ENCODE results near the gene NTM.

Gene NTM

GRCh38 chr11:132285631-132286030, 915.2 kb downstream of the NTM start:
- Histone ChIP-seq H3K9me3 (ENCODE audit: control insufficient read depth, low read length) (no peaks in the 10 kb centered on the region), H3K27me3 (replicated peaks; ENCODE audit: control insufficient read depth, insufficient read depth, low read length, poor library complexity, severe bottlenecking) (no peaks in the 10 kb centered on the region), H3K27ac (ENCODE audit: insufficient read depth, low read length, poor library complexity, severe bottlenecking) (no peak overlapping the region), H3K4me1 (ENCODE audit: control insufficient read depth, insufficient read depth, low read length, poor library complexity, severe bottlenecking) (no peaks in the 10 kb centered on the region), H3K36me3 (ENCODE audit: control insufficient read depth, insufficient read depth, low read length) (no peaks in the 10 kb centered on the region), H3K4me3 (ENCODE audit: insufficient read depth, low read depth, low read length, poor library complexity, severe bottlenecking) (no peak overlapping the region)
- no peak for DNase-seq

DNA sequence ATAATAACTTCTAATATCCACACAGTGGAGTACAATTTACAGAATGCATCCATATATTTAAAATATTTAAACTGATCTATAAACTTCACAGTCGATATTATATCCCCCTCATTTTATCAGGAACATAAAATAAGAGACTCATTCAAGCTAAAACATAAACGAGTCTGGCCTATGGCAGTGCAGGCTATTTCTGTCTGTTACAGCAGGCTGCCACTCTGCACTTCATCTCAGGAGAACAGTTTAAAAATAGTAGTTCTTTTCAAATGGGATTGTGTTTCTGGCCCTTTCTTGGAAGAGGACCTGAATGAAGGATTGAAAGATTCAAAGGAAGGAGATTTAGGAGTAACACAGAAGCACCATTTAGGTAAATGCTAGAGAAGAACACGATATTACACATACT, 915.7 kb downstream of the NTM start:
- Histone ChIP-seq H3K36me3 (ENCODE audit: control insufficient read depth, insufficient read depth, low read length) (no peaks in the 10 kb centered on the region), H3K27ac (ENCODE audit: insufficient read depth, low read length, poor library complexity, severe bottlenecking) (no peak overlapping the region), H3K4me3 (ENCODE audit: insufficient read depth, low read depth, low read length, poor library complexity, severe bottlenecking) (no peak overlapping the region), H3K9me3 (ENCODE audit: control insufficient read depth, low read length) (no peaks in the 10 kb centered on the region), H3K27me3 (replicated peaks; ENCODE audit: control insufficient read depth, insufficient read depth, low read length, poor library complexity, severe bottlenecking) (no peaks in the 10 kb centered on the region), H3K4me1 (ENCODE audit: control insufficient read depth, insufficient read depth, low read length, poor library complexity, severe bottlenecking) (no peaks in the 10 kb centered on the region)
- no peak for DNase-seq

DNA sequence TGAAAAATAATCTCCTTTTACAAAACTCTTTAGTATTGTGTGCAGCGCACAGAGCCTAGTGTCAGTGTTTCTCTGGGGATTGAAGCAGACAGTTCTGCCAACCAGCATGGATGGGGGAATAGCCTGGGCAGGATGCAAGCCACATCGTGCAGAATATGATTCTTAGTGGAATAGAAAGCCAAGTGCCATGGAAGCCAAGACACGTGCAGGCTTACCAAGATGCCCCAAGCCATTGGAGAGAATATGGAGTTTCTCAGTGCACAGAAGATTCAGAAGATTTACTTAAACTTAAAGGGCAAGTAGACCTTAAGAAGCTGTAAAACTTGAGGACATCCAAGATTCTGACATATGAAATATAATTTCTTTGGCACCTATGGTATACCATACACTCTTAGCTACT, 917.6 kb downstream of the NTM start:
- Histone ChIP-seq H3K36me3 (ENCODE audit: control insufficient read depth, insufficient read depth, low read length) (no peaks in the 10 kb centered on the region), H3K4me3 (ENCODE audit: insufficient read depth, low read depth, low read length, poor library complexity, severe bottlenecking) (no peak overlapping the region), H3K9me3 (ENCODE audit: control insufficient read depth, low read length) (no peaks in the 10 kb centered on the region), H3K4me1 (ENCODE audit: control insufficient read depth, insufficient read depth, low read length, poor library complexity, severe bottlenecking) (no peaks in the 10 kb centered on the region), H3K27me3 (replicated peaks; ENCODE audit: control insufficient read depth, insufficient read depth, low read length, poor library complexity, severe bottlenecking) (no peaks in the 10 kb centered on the region), H3K27ac (ENCODE audit: insufficient read depth, low read length, poor library complexity, severe bottlenecking) (no peak overlapping the region)
- DNase-seq: no peak

DNA sequence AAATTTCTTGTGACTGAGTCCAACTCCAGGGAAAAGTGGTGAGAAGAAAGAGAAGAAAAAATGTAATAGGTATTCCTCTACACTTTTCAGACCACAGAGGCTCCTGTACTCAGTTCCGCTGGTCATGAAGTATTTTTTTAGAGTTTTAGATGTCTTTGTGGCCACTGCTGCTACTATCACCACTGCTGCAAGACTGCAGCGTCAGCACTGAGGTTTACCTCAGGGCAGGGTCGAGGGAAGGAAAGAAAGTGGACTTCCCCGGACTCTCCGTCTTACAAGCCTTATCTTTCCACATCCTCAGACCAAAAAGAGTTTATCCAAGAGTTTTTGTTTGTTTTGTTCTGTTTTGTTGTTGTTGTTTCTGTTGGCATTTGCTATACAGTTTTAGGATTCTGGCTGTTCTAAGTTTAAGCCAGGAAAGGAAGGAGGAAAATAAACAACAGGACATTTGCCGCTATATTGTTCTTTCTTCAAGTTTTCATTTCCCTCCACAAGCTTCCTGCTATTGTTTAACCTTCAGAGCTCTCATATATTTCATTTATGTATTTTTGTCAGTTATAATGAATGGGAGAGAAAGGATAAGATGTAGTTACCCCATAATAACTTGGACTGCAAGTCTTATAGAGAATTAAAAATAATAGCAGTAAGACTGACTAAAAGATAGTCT, 919.3 kb downstream of the NTM start:
- no peak for DNase-seq
- Histone ChIP-seq H3K27me3 (replicated peaks; ENCODE audit: control insufficient read depth, insufficient read depth, low read length, poor library complexity, severe bottlenecking) (no peaks in the 10 kb centered on the region), H3K4me1 (ENCODE audit: control insufficient read depth, insufficient read depth, low read length, poor library complexity, severe bottlenecking) (no peaks in the 10 kb centered on the region), H3K27ac (ENCODE audit: insufficient read depth, low read length, poor library complexity, severe bottlenecking) (no peak overlapping the region), H3K9me3 (ENCODE audit: control insufficient read depth, low read length) (no peaks in the 10 kb centered on the region), H3K4me3 (ENCODE audit: insufficient read depth, low read depth, low read length, poor library complexity, severe bottlenecking) (no peak overlapping the region), H3K36me3 (ENCODE audit: control insufficient read depth, insufficient read depth, low read length) (no peaks in the 10 kb centered on the region)

- H3K9me3 ChIP-seq (ENCODE audit: control insufficient read depth, low read length): no peaks in the 10 kb centered on the region
- no peaks in the 10 kb centered on the region for H3K27me3 ChIP-seq (replicated peaks; ENCODE audit: control insufficient read depth, insufficient read depth, low read length, poor library complexity, severe bottlenecking)
- no peak overlapping the region for H3K4me3 ChIP-seq (ENCODE audit: insufficient read depth, low read depth, low read length, poor library complexity, severe bottlenecking)
- no peaks in the 10 kb centered on the region for H3K36me3 ChIP-seq (ENCODE audit: control insufficient read depth, insufficient read depth, low read length)
- no peak for DNase-seq
- H3K4me1 ChIP-seq (ENCODE audit: control insufficient read depth, insufficient read depth, low read length, poor library complexity, severe bottlenecking): no peaks in the 10 kb centered on the region
- no peak overlapping the region for H3K27ac ChIP-seq (ENCODE audit: insufficient read depth, low read length, poor library complexity, severe bottlenecking)
Measured at GRCh38 chr11:132293586-132293985, 923.2 kb downstream of the NTM start.

DNA sequence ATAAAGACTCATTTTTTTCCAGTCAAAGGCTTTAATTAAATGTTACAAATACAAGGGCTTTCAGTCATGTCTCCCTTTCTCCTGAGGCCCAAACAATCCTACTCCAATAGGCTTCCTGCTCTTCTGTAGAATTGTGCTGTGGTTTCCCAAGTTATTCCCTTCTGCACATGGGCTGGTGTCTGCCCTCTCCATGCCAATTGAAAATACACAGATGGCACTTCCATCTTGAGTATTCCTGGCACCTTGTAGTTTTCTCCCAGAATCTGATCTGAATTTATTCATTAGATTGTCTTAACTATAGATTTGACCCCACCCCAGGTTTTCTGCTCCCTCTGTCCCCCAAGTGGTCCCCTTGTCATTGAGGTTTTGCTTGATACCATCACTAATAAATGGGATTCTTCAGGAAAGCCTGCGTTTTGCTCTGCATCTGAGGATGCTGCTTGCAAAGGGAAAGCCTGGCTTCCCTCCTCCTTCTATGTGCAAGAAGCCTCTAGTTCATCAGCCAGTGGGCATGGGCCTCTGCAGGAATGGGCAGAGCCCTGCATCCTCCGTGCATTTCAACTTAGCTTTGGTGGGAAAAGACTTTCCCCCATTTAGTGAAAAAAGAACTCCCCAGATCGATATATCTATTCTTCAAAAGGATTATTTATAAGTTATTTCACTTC, 926.7 kb downstream of the NTM start:
- no peak for DNase-seq
- H3K4me1 ChIP-seq (ENCODE audit: control insufficient read depth, insufficient read depth, low read length, poor library complexity, severe bottlenecking): no peaks in the 10 kb centered on the region
- no peak overlapping the region for H3K27ac ChIP-seq (ENCODE audit: insufficient read depth, low read length, poor library complexity, severe bottlenecking)
- H3K4me3 ChIP-seq (ENCODE audit: insufficient read depth, low read depth, low read length, poor library complexity, severe bottlenecking): no peak overlapping the region
- H3K9me3 ChIP-seq (ENCODE audit: control insufficient read depth, low read length): no peaks in the 10 kb centered on the region
- H3K36me3 ChIP-seq (ENCODE audit: control insufficient read depth, insufficient read depth, low read length): no peaks in the 10 kb centered on the region
- H3K27me3 ChIP-seq (replicated peaks; ENCODE audit: control insufficient read depth, insufficient read depth, low read length, poor library complexity, severe bottlenecking): no peaks in the 10 kb centered on the region

- H3K9me3 ChIP-seq (ENCODE audit: control insufficient read depth, low read length): no peaks in the 10 kb centered on the region
Measured at GRCh38 chr11:132298357-132298756, 927.9 kb downstream of the NTM start.

DNA sequence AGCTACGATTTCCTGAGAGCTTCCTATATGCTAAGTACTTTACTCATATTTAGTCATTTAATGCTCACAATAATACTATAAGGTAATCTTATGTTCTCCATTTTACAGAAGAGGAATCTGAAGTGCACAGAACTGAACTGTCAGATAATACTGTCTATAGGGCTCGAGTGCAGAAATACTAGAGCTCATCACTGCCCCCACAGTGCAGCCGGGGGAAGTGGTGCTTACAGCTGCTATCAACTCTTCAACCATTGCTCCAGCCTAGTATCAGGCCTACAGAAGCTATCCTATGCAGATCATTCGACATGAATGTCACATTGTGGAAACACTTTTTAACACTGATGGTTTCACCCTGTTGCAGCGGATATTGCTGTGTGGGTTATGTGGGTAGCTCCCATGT, 929.9 kb downstream of the NTM start:
- Histone ChIP-seq H3K27me3 (replicated peaks; ENCODE audit: control insufficient read depth, insufficient read depth, low read length, poor library complexity, severe bottlenecking) (no peaks in the 10 kb centered on the region), H3K9me3 (ENCODE audit: control insufficient read depth, low read length) (no peaks in the 10 kb centered on the region), H3K27ac (ENCODE audit: insufficient read depth, low read length, poor library complexity, severe bottlenecking) (no peak overlapping the region), H3K36me3 (ENCODE audit: control insufficient read depth, insufficient read depth, low read length) (no peaks in the 10 kb centered on the region), H3K4me1 (ENCODE audit: control insufficient read depth, insufficient read depth, low read length, poor library complexity, severe bottlenecking) (no peaks in the 10 kb centered on the region), H3K4me3 (ENCODE audit: insufficient read depth, low read depth, low read length, poor library complexity, severe bottlenecking) (no peak overlapping the region)
- no peak for DNase-seq

More at GRCh38 chr11:132298357-132298756, 927.9 kb downstream of the NTM start:
- no peak for DNase-seq
- Histone ChIP-seq H3K27ac (ENCODE audit: insufficient read depth, low read length, poor library complexity, severe bottlenecking) (no peak overlapping the region), H3K4me3 (ENCODE audit: insufficient read depth, low read depth, low read length, poor library complexity, severe bottlenecking) (no peak overlapping the region), H3K27me3 (replicated peaks; ENCODE audit: control insufficient read depth, insufficient read depth, low read length, poor library complexity, severe bottlenecking) (no peaks in the 10 kb centered on the region), H3K4me1 (ENCODE audit: control insufficient read depth, insufficient read depth, low read length, poor library complexity, severe bottlenecking) (no peaks in the 10 kb centered on the region), H3K36me3 (ENCODE audit: control insufficient read depth, insufficient read depth, low read length) (no peaks in the 10 kb centered on the region)

- H3K4me1 ChIP-seq (ENCODE audit: control insufficient read depth, insufficient read depth, low read length, poor library complexity, severe bottlenecking): no peaks in the 10 kb centered on the region
- no peaks in the 10 kb centered on the region for H3K27me3 ChIP-seq (replicated peaks; ENCODE audit: control insufficient read depth, insufficient read depth, low read length, poor library complexity, severe bottlenecking)
- H3K36me3 ChIP-seq (ENCODE audit: control insufficient read depth, insufficient read depth, low read length): no peaks in the 10 kb centered on the region
- no peak overlapping the region for H3K4me3 ChIP-seq (ENCODE audit: insufficient read depth, low read depth, low read length, poor library complexity, severe bottlenecking)
- no peak overlapping the region for H3K27ac ChIP-seq (ENCODE audit: insufficient read depth, low read length, poor library complexity, severe bottlenecking)
- H3K9me3 ChIP-seq (ENCODE audit: control insufficient read depth, low read length): no peaks in the 10 kb centered on the region
- no peak for DNase-seq
Measured at GRCh38 chr11:132301465-132301864, 931.0 kb downstream of the NTM start.

- H3K4me3 ChIP-seq (ENCODE audit: insufficient read depth, low read depth, low read length, poor library complexity, severe bottlenecking): no peak overlapping the region
- H3K27ac ChIP-seq (ENCODE audit: insufficient read depth, low read length, poor library complexity, severe bottlenecking): no peak overlapping the region
- no peaks in the 10 kb centered on the region for H3K36me3 ChIP-seq (ENCODE audit: control insufficient read depth, insufficient read depth, low read length)
- DNase-seq: no peak
- no peaks in the 10 kb centered on the region for H3K4me1 ChIP-seq (ENCODE audit: control insufficient read depth, insufficient read depth, low read length, poor library complexity, severe bottlenecking)
- no peaks in the 10 kb centered on the region for H3K27me3 ChIP-seq (replicated peaks; ENCODE audit: control insufficient read depth, insufficient read depth, low read length, poor library complexity, severe bottlenecking)
- H3K9me3 ChIP-seq (ENCODE audit: control insufficient read depth, low read length): no peaks in the 10 kb centered on the region
Measured at GRCh38 chr11:132301900-132302299, 931.5 kb downstream of the NTM start.

All from effector memory CD4-positive, alpha-beta T cell (primary cell).